SK-N-MC (cell line): ENCODE measurements around the gene SLC24A4.

Experiments
- EZH2 ChIP-seq: fragments of 200-600 bp; sonication (generic); IDR thresholded peaks from one replicate; pipeline ENCODE4 v1.6.1; 2017; ENCODE audit warnings: antibody characterized with exemption
- POLR2AphosphoS5 ChIP-seq: IDR thresholded peaks from 2 replicates; pipeline ENCODE4 v1.6.1; 2012; ENCODE audit warnings: mild to moderate bottlenecking, low read depth, low read length, borderline replicate concordance

- no peak for TF ChIP-seq EZH2
- no peak for TF ChIP-seq POLR2AphosphoS5
These were observed 91.9 kb downstream of the SLC24A4 start for GRCh38 chr14:92414690-92415445.
